ENCODE data around the gene AATK. TPM values are rescaled to one million over a fixed set of nuclear protein-coding genes. Genes with fewer than 3 reads are reported as not detected.

AATK gene
- total RNA-seq, 4 donors from 2014 or later, result 0.64 to 2.8 (median 1.1) TPM

- DNase-seq (ENCODE audit: low spot score in 2 of 2), result no peak
- Histone ChIP-seq H3K36me3 (no peaks in the 10 kb centered on the region), H3K4me1 (peaks cover 44% of the 10 kb centered on the region), H3K4me3 (no peak overlapping the region), H3K27ac (no peak overlapping the region), H3K9me3 (no peaks in the 10 kb centered on the region), H3K27me3 (peaks cover 51% of the 10 kb centered on the region)
- TF ChIP-seq CTCF (IDR thresholded peaks at IDR 0.05) (no peak), EP300 (IDR thresholded peaks at IDR 0.05) (no peak), POLR2A (IDR thresholded peaks at IDR 0.05) (no peak), POLR2AphosphoS5 (IDR thresholded peaks at IDR 0.05) (no peak)
- 78% methylated on average over 19 of the region's 39 CpGs for WGBS
Observed at GRCh38 chr17:81123052-81124048, 42.7 kb downstream of the AATK start.

- no peaks in the 10 kb centered on the region for H3K9me3 ChIP-seq
- H3K4me3 ChIP-seq, result no peak overlapping the region
- TF ChIP-seq CTCF (IDR thresholded peaks at IDR 0.05) (no peak), EP300 (IDR thresholded peaks at IDR 0.05) (no peak), POLR2A (IDR thresholded peaks at IDR 0.05) (no peak), POLR2AphosphoS5 (IDR thresholded peaks at IDR 0.05) (no peak)
- H3K27ac ChIP-seq, result no peak overlapping the region
- no peaks in the 10 kb centered on the region for H3K36me3 ChIP-seq
- 26% methylated on average over 42 of the region's 109 CpGs for WGBS
- no peak for DNase-seq (ENCODE audit: low spot score in 2 of 2)
- H3K4me1 ChIP-seq, result peaks cover 46% of the 10 kb centered on the region
- H3K27me3 ChIP-seq, result peaks cover 51% of the 10 kb centered on the region
Observed at GRCh38 chr17:81121841-81122733, 43.9 kb downstream of the AATK start.

- no peaks in the 10 kb centered on the region for H3K9me3 ChIP-seq
- H3K27me3 ChIP-seq, result peaks cover 45% of the 10 kb centered on the region
- no peak overlapping the region for H3K27ac ChIP-seq
- WGBS, result 68% methylated on average over 18 of the region's 45 CpGs
- no peak overlapping the region for H3K4me3 ChIP-seq
- no peak for DNase-seq (ENCODE audit: low spot score in 2 of 2)
- TF ChIP-seq CTCF (IDR thresholded peaks at IDR 0.05) (no peak), EP300 (IDR thresholded peaks at IDR 0.05) (no peak), POLR2AphosphoS5 (IDR thresholded peaks at IDR 0.05) (no peak), POLR2A (IDR thresholded peaks at IDR 0.05) (no peak)
- peaks cover 8% of the 10 kb centered on the region for H3K36me3 ChIP-seq
- H3K4me1 ChIP-seq, result peaks cover 48% of the 10 kb centered on the region
Observed at GRCh38 chr17:81120695-81121621, 45.1 kb downstream of the AATK start.

- H3K27me3 ChIP-seq, result peaks cover 45% of the 10 kb centered on the region
- peak overlapping the region; percentile 38 for H3K4me3 ChIP-seq
- DNase-seq (ENCODE audit: low spot score in 2 of 2), result no peak
- H3K4me1 ChIP-seq, result peaks cover 40% of the 10 kb centered on the region
- no peaks in the 10 kb centered on the region for H3K9me3 ChIP-seq
- WGBS, result 73% methylated on average over 15 of the region's 33 CpGs
- peaks cover 12% of the 10 kb centered on the region for H3K36me3 ChIP-seq
- TF ChIP-seq CTCF (IDR thresholded peaks at IDR 0.05) (no peak), EP300 (IDR thresholded peaks at IDR 0.05) (no peak), POLR2AphosphoS5 (IDR thresholded peaks at IDR 0.05) (no peak), POLR2A (IDR thresholded peaks at IDR 0.05) (no peak)
- no peak overlapping the region for H3K27ac ChIP-seq
Observed at GRCh38 chr17:81120149-81120484, 45.9 kb downstream of the AATK start.

Measured in suprapubic skin (tissue), 4 donors.